Neural progenitor cell (in vitro differentiated cells): Measurements from ENCODE around the gene MED16.

Experiments used
- EZH2 ChIP-seq: fragments of 200-600 bp; sonication (generic); IDR thresholded peaks from 2 replicates; pipeline ENCODE4 v1.6.1; 2017; ENCODE audit warnings: antibody characterized with exemption, mild to moderate bottlenecking, moderate library complexity
- EZH2phosphoT487 ChIP-seq: fragments of 200-600 bp; sonication (generic); IDR thresholded peaks from 2 replicates; pipeline ENCODE4 v1.6.1; 2017; ENCODE audit warnings: antibody characterized with exemption
- TF ChIP-seq, protein P1 (sequence below): fragments of 200-600 bp; sonication (generic); IDR thresholded peaks from 2 replicates; pipeline ENCODE4 v1.5.1; 2017; ENCODE audit warnings: antibody characterized with exemption, mild to moderate bottlenecking

DNA sequence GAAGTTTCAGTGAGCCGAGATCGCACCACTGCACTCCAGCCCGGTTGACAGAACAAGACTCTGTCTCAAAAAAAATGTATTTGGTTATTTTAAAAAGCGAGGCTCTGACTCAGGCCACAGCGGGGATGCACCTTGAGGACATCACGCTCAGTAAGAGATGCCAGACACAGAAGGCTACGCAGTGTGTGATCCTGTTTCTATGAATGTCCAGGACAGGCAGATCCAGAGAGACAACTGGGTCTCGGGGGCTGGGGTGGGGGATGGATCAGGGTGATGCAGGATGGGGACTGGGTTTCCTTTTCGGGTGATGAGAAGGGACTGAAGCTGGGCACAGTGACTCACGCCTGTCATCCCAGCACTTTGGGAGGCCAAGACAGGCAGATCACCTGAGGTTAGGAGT, 5.4 kb downstream of the MED16 start:
- TF ChIP-seq, protein P1, sequence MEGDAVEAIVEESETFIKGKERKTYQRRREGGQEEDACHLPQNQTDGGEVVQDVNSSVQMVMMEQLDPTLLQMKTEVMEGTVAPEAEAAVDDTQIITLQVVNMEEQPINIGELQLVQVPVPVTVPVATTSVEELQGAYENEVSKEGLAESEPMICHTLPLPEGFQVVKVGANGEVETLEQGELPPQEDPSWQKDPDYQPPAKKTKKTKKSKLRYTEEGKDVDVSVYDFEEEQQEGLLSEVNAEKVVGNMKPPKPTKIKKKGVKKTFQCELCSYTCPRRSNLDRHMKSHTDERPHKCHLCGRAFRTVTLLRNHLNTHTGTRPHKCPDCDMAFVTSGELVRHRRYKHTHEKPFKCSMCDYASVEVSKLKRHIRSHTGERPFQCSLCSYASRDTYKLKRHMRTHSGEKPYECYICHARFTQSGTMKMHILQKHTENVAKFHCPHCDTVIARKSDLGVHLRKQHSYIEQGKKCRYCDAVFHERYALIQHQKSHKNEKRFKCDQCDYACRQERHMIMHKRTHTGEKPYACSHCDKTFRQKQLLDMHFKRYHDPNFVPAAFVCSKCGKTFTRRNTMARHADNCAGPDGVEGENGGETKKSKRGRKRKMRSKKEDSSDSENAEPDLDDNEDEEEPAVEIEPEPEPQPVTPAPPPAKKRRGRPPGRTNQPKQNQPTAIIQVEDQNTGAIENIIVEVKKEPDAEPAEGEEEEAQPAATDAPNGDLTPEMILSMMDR: no peak
- TF ChIP-seq EZH2phosphoT487 (no peak), EZH2 (no peak)
